Cardiac fibroblast (primary cell): ENCODE data around the gene CAPN5.

Experiments
- DNase-seq, 2 donors: peaks; one replicate each; pipeline versions ENCODE4 v3.0.0 to v3.0.0-alpha.2; 2010; ENCODE audit warnings: low read depth in 2 of 2
- H3K4me3 ChIP-seq, 2 donors: replicated peaks in 1 of 2; 1 replicate in 1 of 2; 2 replicates in 1 of 2; pipeline ENCODE4 v1.5.1; 2011; ENCODE audit warnings: low read depth in 2 of 2, low read length in 2 of 2, mild to moderate bottlenecking in 2 of 2, moderate library complexity in 1 of 2
- TF ChIP-seq, protein P1 (sequence below): IDR thresholded peaks from one replicate; pipeline ENCODE4 v1.5.1; 2011; ENCODE audit warnings: low read depth, mild to moderate bottlenecking, low read length, inconsistent platforms

The CAPN5 gene

DNA sequence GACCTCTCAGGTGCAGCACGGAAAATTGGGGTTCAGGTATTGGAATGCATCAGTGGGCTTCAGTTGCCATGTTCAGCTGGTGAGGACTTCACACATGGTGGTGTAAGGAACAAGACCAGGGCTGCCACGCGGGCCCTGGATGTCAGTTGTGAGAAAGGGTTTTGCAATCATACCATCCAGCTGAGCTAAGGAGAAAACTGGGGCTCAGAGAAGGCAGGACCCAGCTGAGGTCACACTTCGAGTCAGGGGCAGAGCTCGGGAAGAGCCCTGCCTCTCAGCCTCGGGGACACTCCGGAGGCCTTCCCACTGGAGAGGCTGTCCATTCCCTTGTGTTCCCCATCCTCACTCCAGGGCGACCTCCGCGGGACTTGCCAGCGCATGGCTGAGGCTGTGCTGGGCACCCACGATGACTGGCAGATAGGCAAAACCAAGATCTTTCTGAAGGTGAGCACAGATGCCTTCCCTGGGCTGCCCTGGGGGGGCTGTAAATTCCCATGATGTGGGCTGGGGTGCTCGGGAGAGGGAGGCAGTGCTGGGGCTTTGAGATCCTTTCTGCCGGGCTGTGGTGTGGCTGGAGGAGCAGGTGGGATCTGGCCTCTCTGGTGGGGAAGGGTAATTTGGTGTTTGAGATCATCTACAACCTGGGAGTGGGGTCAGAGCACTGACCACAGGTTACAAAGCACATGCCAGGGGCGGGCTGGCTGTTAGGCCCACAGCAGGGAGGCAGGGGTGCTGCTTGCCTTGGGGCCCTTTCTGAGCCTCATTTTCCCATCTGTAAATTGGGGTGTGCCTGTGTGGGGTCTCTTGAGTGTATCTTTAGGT is 108.5 kb downstream of the CAPN5 start:
- no peak overlapping the region for H3K4me3 ChIP-seq
- TF ChIP-seq, protein P1, sequence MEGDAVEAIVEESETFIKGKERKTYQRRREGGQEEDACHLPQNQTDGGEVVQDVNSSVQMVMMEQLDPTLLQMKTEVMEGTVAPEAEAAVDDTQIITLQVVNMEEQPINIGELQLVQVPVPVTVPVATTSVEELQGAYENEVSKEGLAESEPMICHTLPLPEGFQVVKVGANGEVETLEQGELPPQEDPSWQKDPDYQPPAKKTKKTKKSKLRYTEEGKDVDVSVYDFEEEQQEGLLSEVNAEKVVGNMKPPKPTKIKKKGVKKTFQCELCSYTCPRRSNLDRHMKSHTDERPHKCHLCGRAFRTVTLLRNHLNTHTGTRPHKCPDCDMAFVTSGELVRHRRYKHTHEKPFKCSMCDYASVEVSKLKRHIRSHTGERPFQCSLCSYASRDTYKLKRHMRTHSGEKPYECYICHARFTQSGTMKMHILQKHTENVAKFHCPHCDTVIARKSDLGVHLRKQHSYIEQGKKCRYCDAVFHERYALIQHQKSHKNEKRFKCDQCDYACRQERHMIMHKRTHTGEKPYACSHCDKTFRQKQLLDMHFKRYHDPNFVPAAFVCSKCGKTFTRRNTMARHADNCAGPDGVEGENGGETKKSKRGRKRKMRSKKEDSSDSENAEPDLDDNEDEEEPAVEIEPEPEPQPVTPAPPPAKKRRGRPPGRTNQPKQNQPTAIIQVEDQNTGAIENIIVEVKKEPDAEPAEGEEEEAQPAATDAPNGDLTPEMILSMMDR, result no peak
- no peak for DNase-seq
